Fibroblast of gingiva (primary cell): ENCODE measurements around the gene SCARF2.
A peak's percentile ranks its signal among the peaks of the same experiment; 100 is the strongest.

Experiments
- DNase-seq: peaks from one replicate; pipeline ENCODE4 v3.0.0-alpha.2; 2011; ENCODE audit warnings: low read depth

The SCARF2 gene

DNA sequence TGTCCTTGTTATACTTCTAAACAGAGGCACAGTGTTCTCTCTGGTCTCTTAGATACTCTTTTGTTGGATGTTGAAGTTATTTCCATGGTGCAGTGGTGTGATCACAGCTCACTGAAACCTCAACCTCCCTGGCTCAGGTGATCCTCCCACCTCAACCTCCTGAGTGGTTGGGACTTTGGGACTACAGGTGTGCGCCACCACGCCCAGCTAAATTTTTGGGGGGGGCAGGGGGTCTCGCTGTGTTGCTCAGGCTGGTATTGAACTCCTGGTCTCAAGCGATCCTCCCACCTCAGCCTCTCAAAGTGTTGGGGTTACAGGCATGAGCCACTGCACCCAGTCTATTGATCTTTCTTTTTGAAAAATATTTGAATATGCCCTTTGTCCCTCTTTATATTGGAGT, 28.7 kb downstream of the SCARF2 start:
- DNase-seq: no peak

DNA sequence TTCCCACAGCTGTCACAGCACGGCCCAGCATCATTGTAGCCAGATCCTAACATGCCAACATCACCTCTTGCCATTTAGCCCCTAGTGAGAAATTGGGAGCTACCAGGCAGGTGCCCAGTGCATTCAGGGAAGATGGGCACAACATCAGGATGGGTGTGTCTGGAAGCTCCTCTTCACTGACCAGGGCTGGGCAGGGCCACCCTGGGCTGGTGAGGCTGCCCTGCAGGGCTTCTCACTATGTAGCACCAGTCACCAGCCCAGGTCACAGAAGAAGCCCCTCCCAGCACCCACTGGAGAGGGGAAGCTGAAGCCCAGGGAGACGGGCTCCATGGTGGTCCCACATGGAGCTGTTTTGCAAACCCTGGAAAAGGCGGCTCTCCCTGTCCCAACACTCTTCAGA, 29.8 kb downstream of the SCARF2 start:
- DNase-seq: no peak

DNA sequence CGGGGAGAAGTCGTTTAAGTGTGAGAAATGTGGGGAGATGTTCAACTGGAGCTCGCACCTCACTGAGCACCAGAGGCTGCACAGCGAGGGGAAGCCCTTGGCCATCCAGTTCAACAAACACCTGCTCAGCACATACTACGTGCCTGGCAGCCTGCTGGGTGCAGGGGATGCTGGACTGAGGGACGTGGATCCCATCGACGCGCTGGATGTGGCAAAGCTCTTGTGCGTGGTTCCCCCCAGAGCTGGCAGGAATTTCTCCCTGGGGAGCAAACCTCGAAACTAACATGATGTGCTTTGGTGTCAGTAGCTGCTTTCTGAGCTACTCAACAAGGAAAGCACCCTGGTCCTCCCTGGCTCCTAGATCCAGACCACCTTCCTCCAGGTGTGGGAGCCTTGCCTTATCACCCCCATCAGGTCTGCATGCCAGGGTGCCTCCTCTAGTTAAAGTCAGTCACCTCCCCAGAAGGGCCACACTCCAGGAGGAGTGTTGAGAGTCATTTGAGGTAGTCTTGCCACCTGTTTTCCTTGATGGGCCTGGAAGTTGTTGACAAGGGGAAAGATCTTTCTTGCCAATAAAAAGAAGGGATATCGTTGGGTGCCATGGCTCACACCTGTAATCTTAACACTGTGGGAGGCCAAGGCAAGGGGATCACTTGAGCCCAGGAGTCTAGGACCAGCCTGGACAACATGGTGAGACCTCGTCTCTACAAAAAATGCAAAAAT, 30.8 kb downstream of the SCARF2 start:
- DNase-seq: no peak

DNA sequence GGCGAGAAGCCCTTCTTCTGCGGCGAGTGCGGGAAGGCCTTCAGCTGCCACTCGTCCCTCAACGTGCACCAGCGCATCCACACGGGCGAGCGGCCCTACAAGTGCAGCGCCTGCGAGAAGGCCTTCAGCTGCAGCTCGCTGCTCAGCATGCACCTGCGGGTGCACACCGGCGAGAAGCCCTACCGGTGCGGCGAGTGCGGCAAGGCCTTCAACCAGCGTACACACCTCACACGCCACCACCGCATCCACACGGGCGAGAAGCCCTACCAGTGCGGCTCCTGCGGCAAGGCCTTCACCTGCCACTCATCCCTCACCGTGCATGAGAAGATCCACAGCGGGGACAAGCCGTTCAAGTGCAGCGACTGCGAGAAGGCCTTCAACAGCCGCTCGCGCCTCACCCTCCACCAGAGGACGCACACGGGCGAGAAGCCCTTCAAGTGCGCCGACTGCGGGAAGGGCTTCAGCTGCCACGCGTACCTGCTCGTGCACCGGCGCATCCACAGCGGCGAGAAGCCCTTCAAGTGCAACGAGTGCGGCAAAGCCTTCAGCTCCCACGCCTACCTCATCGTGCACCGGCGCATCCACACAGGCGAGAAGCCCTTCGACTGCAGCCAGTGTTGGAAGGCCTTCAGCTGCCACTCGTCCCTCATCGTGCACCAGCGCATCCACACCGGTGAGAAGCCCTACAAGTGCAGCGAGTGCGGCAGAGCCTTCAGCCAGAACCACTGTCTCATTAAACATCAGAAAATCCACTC, 31.5 kb downstream of the SCARF2 start:
- no peak for DNase-seq

DNA sequence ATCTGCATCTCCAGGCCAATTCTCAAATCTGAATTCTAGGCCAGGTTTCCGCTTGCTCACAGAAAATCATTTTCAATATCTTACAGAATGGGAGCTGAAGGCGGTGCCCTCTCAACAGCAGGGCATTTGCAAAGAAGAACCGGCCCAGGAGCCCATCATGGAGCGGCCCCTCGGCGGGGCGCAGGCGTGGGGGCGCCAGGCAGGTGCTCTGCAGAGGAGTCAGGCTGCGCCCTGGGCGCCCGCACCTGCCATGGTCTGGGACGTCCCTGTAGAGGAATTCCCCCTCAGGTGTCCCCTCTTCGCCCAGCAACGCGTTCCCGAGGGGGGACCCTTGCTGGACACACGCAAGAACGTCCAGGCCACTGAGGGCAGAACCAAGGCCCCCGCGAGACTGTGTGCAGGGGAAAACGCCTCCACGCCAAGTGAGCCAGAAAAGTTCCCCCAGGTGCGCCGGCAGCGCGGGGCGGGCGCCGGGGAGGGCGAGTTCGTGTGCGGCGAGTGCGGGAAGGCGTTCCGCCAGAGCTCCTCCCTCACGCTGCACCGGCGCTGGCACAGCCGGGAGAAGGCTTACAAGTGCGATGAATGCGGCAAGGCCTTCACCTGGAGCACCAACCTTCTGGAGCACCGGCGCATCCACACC, 32.2 kb downstream of the SCARF2 start:
- no peak for DNase-seq

DNA sequence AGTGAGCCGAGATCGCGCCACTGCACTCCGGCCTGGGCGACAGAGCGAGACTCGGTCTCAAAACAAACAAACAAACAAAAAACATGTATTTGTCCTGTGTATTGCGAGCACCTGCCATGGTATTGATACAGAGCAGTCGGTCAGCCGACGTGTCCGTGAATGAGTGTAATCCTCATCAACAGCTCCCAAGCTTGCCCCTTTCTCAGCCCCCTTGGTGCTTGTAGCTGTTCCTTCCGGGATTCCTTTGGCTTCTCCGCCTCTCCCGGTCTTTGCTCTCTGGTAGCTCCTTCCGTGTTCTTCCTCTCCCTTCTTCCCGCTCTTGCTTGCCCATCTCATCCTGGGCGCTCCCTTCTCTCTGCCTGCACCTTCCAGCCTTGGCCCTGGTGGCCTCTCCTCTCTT, 32.7 kb downstream of the SCARF2 start:
- no peak for DNase-seq

DNA sequence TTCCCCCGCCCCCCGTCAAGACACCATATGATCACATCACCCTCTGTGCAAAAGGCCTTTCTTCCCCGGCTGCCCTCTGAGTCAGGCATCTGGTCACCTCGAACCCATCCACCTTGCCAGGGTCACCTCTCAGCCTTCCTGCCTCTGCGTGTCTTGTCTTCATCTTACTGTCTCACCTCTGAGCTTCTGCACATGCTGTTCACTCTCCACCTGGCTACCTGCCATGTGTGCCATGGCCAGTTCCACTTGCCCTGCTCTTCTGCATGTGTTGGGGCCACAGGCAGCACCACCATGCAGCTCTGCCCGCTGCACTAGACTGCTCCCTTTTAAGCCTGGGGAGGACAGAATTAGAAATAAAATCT, 33.9 kb downstream of the SCARF2 start:
- DNase-seq: no peak

DNA sequence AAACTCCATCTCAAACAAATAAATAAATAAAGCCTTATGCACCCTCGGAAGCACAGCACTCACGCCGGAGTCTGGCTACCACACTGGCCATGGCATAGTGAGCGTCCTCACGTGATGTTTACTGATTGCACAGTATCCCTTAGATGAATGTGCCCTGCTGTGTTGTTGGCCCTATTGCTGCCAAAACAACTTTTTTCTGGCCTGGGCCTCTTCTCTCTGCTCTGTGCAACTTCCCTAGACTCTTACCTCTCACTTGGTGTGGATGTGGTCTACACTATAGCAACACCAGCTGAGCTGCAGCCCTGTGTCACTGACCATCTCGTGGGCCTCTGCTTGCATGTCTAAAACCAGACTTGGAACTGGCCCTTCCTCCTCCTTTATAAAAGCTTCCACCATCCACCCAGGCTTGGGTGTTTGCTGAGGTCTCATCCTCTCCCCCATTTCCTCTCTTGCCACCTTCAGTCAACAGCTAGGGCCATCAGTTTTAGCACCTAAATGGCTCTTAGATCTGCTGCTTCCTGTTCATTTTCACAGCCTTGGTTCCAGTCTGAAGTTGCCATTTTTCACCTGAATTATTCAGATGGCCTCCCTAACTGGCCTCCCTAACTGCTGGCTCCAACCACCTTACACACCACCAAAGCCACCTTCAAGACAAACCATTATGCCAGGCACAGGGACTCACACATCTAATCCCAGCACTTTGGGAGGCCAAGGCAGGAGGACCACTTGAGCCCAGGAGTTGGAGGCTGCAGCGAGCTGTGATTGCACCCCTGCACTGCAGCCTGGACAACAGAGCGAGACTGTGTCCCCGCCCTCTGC, 34.5 kb downstream of the SCARF2 start:
- DNase-seq: no peak

DNA sequence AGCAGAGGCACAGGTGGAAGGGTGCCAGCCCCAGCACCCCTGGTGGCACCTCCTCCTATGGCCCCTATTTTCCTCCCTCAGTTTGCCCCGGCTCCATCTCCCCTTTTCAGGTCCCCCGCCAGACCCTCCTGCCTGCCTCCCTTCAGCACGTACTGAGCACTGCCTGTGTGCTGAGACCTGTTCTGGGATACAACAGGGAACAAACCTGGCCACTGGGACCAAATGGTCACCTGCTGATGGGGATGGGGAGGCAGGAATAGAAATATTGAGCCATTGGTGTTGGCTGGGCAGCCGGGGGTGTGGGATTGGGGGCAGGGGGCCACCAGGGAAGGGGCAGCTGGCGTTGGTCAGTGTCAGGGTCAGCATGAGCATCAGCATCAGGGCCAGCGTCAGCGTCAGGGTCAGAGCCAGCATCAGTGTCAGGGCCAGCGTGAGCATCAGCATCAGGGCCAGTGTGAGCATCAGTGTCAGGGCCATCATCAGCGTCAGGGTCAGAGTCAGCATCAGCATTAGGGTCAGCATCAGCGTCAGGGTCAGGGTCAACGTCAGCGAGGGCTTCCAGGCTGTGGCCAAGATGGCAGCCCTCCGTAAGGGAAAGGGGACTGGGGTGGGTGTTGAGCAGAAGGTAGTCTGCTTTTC, 36.1 kb downstream of the SCARF2 start:
- DNase-seq: no peak

DNA sequence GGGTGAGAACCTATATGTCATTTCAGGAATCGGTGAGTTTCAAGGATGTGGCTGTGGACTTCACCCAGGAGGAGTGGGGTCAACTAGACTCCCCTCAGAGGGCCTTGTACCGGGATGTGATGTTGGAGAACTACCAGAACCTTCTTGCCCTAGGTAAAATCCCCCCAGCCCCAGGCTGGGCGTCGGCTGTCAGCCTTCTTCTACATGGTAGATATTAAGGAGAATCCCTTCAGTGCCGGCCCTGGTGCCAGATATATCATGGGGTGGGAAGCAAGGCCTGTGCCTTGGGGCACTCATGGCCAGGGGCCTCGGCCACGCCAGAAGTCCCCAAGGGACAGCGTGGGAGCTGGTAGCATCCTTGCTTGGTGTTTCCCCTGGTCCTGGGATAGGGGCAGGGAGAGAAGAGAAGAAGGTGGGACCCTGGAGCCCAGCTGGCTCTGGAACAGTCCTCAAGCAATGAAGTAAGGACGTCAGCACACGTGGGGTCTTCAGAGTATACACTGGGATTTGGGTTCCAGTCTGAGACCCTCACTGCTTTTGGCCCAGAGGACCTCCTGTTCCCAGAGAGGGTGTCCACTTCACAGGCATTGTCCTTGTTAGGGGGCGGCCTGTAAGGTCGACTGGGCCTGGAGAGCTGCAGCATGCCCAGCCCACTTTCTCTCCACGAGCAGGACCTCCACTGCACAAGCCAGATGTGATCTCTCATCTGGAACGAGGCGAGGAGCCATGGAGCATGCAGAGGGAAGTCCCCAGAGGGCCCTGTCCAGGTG, 36.8 kb downstream of the SCARF2 start:
- DNase-seq: no peak

DNA sequence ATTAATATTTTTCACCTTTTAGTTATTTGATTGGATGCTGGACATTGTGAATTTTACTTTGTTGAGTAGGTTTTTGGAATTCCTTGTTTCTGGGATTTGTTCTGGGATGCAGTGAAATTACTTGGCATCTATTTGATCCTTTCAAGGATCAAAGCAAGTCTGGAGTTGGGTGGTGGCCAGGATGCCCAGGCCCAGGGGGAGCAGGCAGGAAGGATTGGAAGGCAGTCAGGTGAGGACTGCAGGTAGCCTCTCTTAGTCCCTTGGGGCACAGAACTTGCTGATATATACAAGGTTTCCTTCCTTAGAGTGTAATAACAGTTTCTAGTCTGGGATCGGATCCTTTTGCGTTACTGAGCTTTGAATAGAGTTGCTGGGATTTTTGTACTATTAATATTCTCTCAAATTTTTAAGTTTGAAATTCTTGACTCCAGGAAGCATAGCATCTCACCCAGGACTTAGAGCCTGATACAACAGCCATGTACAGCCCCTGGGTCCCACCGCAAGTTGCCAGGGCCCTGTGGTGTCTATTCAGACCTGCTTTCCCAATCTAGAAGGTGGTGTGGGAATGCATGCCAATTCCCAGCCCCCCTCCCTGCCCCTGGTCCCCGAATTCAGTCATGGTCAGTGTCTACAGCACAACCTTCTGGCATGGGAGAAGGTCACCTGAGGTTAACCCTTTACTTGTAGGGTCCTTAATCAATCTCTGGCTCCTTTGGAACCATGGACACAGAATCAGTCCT, 37.6 kb downstream of the SCARF2 start:
- DNase-seq: no peak

DNA sequence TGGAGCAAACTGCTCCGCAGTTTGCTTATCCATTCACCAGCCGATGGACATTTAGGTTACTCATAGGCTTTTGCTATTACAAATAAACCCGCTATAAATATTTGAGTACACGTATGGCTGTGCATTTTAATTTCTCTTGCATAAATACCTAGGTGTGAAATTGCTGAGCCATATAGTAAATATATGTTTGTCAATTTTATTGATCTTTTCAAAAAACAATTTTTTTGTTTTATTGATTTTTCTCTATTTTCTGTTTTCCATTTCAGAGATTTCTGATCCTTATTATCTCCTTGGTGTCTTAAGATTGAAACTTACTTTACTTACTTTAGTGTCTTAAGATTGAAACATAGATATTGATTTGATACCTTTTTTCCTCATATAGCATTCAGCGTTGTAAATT, 39.2 kb downstream of the SCARF2 start:
- DNase-seq: no peak

DNA sequence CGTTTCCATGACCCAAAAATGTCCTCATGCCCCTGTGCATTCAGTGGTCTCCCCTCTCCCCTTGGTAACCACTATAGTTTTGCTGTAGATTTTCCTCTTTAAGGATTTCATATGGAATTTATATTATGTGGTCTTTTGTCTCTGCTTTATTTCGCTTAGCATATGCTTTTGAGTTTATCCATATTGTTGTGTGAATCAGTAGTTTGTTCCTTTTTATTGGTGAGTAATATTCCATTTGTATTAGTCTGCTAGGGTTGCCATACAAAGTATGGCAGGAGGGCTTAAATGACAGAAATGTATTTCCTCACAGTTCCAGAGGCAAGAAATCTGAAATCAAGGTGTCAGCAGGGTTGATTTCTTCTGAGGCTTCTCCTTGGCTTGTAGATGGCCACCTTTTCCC, 40.1 kb downstream of the SCARF2 start:
- no peak for DNase-seq

DNA sequence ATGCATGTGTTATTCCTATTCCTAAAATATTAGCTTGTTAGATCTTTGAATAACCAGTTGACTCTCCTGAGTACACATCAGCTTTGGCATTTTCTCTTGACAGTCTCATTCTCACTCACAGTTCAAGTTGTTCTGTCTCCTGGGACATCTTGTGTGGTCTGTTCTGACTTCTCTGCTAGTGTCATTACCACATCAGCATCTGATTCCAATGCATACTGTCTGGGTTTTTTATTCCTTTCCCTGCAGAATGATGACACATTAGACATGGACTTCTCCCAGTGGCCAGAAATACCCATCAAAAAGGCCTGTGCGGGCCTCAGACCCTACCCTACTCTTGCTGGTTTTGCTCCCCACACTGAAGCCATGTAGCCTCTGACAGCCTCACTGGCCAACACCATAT, 41.0 kb downstream of the SCARF2 start:
- peak; percentile 68 for DNase-seq

DNA sequence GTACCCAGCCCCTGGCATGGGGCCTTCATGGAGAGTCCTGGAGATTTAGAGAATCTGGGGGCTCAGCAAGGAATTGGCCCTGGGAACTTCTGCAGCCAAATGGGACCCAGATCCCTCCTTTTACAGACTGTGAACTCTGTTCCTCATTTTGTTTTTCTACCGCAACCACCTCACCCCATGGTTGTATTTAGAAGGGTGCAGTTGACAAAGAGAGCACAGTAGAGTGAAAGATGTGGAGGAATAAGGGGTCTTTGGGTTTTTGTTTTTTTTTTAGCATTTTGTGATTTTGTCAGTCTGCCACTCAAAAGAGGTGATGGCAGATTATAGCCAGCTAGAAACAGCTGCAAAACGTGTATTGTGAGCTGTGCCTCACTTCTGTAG, 41.7 kb downstream of the SCARF2 start:
- DNase-seq: no peak

DNA sequence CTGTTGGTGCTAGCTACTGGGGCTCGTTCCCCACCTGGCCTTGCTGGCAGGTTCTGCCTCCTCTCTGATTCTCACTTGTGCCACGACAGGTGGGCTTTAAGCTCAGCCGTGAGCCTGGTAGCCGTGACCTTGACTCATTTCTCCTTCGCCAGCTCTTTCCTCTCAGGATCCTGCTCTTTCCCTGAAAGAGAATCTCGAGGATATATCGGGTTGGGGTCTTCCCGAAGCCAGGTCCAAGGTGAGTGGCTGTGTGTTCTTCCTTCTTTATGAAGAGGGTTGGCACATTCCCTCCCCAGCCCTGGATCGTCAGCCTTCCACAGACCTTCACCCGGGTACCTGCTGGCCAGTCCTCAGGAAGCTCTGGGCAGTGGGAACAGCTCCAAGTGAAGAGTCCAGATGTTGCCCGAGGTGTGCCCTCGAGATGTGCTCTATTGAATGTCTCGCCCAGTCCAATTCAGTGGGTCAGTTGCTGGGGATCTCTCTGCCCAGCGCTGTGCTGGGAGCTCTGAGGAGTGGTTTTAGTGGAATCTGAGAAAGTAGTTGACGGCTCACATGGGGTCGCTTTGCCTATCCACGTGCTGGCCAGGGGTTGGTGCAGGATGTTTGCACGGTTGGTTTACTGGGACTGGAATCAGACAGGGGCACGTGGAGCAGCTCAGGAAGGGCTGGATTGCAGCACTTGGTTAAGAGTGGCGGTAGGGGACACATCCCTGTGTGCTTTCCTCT, 42.3 kb downstream of the SCARF2 start:
- DNase-seq: no peak

DNA sequence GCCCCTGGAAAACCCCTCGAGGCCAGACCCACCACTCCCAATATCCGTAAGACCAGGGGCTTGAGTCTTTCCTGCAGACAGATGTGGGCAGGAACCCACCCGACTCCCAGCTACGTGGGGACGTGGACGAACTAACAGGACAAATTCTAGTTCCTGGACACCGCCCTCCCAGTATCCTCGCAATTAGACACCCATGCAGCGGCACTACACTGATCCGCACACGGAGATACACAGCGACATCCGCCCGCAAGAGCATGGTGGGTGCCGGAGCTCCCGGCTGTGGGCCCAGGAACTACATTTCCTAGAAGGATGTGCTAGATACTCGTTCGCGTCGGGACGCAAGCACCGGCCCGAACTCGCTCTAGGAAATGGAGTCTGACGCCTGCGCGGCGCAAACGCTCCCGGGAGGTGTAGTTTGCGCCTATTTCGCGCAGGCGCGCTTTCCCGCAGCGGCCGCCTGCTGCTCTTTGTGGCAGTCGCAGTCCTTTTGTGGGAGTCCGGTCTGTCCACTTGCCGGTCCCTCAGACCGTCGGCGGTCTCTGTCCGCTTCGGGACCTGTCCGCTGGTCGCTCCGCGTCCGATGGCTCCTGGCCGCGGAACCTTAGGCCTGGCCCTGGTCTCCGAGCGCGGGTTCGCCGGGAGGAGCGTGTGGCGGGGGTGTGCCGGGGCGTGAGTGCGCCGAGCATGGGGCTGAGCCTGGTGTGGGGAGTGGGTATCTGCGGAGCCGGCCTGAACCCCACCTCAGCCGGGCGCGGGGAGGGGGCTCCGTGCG, 43.7 kb downstream of the SCARF2 start, which contains the start of gene ZNF74:
TSS of gene ZNF74 (plus strand) at position 447 of the 772 bp plus-strand sequence. CDS start 478 bp downstream, outside the sequence.
- peak; percentile 93 for DNase-seq

DNA sequence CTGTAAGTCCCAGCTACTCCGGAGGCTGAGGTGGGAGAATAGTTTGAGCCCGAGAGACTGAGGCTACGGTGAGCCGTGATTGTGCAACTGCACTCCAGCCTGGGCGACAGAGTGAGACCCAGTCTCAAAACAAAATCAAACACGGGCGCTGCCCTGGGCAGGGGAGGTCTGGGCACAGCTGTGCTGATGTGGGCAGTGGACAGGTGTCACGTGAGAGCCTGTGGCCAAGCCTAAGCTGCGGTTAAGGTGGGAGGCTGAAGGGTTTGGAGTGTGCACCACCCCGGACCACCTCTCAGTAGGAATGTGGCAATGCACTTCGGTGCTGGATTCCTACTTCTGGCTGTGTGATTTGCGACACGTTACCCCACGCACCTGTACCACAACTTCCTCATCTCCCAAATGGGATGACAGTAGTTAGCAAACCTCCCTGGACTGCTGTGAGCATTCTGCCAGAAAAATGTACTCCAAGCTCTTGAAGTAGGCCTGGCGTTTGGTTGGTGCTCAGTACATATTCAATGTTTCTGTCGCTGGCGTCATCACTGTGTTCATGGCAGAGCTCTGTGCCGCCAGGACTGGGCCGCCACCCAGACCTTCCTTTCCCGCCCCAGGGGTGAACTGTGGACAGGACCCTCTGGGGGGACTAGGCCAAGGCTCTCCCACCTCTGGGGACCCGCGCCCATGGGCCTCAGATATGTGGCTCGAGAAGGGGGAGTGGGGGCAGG, 44.5 kb downstream of the SCARF2 start:
- no peak for DNase-seq
